Stimulated activated CD8-positive, alpha-beta memory T cell treated with anti-CD3 and anti-CD28 coated beads, Interleukin-12 subunit alpha, Interleukin-12 subunit beta, amount 100 ng/mL, for 4 hours (primary cell): ENCODE data around the gene SSH2.

Experiments
- DNase-seq: peaks from one replicate; pipeline ENCODE4 v3.0.0-alpha.2; 2020; ENCODE audit warnings: low read depth

The SSH2 gene

GRCh38 chr17:29586676-29587469 is 343.2 kb downstream of the SSH2 start:
- no peak for DNase-seq

DNA sequence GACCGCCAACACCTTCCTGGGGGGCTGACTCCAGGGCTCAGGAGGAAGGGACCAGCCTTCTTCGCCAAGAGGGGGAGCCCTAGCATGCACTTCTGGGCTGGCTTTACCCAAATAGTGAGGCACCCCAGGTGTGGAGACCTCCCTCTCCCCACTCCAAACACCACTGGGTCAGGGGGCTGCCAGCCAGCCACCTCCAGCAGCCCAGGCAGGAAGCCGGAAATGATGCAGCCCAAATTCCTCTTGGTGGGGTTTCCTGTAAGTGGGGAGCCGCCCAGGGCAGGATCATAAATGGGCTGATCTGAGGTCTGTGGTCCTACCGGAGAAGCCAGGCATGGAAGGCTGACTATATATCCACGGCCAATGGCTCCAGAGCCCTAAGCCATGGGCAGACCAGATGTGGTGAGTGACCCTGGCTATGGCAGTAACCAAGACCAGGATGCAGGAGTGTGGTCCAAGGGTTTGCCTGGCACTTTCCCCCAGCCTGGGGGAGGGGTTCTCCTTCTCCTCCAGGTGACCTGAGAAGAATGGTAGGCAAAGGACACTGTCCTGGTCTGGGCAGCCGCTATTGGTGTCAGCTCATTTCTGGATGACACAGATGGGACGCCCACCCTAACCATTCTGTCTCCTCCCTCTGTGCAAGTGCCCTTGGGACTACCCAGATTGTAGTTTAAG is 344.8 kb downstream of the SSH2 start:
- DNase-seq = no peak

GRCh38 chr17:29584452-29585079 is 345.5 kb downstream of the SSH2 start:
- no peak for DNase-seq

GRCh38 chr17:29583324-29584248 is 346.4 kb downstream of the SSH2 start:
- DNase-seq = no peak

- DNase-seq = no peak
Measured at GRCh38 chr17:29582772-29583171, 347.3 kb downstream of the SSH2 start.

GRCh38 chr17:29582254-29582765 is 347.7 kb downstream of the SSH2 start:
- no peak for DNase-seq

DNA sequence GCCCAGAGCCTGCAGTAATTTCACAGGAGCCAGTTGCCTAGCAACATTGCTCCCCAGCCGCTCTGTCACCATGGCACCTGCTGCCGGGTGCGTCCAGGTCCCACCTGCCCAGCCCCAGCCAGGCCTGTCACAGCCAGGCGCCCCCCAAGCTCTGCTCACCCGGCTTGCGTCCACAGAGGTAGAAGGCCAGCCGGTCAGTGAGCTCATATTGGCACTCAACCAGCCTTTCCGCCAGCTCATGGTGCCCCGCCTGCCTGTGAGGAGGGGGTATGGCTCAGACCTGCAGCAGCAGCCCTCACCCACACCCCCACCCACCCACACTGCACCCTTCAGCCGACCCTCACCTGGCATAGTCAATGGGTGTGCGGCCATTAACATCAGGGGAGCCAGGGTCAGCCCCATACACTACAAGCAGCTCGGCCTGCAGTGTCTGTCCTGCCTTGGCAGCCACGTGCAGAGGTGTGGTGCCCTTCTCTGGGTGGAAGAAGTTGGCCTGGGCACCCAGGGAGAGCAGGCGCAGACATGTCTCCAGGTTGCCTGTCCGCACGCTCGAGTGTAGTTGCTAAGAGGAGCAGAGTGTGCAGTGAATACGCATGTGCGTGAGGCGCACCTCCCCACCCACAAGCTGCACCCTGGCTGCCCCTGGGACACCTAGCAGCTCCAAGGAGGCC is 348.3 kb downstream of the SSH2 start:
- DNase-seq = no peak

DNA sequence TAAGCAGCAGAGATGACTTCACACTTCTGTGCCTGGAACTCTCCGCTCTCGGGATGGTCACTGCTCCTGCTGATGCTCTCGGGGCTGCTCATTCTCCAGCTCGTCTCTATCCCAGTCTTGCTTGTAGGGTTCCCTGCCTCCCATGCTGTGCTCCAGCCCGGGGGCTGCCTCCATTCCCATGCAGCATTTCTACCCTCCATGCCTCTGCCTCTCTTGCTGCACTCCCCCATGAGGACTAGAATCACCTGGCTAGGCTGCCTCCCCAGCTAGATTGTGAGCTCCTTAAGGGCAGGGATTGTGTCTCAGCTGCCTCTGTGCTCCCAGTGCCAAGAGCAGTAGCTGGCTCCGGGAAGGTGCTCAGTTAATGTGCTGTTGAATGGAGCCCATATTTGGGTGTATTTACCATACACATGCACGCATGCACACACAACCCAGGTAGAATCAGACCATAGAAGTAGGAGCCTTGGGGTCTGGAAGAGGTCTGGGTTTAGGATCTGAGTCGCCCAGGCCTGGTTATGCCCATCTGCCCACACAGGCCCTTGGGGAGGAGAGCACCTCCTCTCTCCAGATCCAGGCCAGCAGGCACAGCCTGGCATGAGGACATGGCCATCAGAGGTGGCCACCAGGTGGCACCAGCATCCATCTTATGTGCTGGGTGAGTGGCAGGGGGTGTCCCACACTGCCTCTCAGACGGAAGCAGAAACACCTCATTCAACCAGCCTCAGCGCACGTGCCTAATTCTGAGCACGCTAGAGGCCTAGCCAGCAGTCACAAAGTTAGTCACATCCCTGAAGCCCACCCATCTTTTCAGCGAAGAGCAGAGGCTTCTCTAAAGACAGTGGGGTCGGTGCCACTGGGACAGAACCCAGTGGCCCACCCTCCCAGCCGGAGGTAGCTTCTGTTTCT is 349.9 kb downstream of the SSH2 start:
- peak; percentile 79 for DNase-seq

GRCh38 chr17:29578626-29579485 is 351.2 kb downstream of the SSH2 start:
- no peak for DNase-seq

DNA sequence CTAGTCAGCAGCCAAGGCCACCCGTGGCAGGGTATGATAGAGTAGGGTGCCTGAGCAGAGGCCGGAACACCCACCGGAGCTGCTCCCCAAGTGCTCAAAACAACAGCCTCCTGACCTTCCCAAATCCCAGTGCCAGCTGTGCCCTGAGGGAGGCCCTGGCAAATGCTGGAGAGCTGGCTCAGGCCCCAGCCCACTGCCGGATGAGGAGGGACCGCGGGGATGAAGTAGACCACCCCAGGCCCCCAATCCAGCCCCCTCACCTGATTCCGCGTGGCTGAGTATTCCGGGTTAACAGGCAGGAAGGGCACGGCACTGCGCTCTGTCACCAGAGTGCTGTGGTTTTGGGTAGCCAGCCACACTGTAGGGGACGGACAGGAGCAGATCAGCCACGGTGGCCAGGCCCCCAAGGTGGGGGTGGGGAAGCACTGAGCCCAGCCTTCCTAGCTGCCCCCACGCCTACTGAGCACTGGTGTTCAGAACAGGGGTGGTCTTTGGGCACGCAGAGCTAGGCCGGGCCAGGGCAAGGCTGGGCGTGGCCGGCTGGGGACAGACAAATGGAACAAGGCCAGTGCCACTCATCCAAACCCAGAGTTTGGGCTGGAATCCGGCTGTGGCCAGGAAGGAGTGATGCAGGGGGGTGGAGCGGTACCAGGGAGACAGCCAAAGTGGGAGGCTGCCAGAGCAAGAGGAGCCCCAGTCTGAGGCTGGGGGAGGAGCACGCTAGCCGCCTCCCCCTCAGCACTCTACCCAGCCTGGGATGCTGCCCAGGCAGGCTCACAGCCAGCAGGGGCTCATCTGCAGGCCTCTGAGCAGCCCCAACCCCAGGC is 352.4 kb downstream of the SSH2 start:
- no peak for DNase-seq

DNA sequence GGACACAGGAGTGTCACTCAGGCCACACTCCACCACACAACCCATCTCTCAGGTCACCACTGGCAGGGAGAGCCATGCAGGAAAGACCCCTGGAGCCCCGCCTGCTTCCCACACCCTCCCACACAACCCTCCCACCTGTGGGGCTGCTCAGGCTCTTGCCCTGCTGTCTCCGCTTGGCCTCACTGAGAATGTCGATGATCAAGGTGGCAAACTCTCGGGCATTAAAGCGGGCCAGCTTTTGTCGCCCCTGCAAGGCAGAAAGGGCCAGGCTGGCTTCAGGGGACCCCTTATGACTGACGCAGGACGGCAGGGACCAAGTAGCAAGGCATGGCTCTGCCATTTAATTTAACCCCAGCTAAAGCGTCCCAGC is 353.0 kb downstream of the SSH2 start:
- no peak for DNase-seq

DNA sequence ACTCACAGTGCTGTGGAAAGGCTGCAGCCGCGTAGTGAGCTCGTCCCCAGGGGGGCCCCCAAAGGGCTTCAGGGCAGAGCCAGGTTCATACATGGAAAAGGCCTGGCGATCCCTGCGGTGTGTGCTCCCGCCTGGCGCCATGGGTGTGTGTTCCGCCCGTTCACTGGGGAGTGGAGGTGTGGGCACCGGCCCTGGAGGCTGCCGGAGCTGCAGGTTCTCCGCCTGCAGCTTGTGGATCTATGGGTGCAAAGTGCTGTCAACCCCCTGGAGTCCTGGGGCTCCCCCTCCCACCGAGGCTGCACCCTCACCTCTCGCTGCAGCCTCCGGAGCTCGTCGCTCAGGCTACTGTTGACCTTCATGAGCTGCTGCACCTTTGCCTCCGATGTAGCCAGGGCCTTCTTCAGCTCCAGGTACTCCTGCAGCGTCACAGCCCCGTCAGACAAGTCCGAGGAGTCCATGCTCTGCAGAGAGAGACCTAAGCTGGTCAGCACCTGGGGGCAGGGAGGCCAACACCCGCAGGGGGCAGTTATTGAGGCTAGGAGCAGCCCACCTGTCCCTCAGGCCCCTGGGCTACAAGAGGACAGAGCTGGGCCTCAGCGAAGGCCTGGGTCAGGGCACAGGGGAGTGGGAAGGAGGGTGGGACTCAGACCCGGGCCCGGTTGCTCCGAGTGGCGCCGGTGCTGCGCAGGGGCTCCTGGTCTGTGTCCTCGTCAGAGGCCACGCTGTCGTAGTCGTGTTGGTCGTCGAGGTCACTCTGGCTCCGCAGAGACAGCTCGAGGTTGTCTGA is 353.6 kb downstream of the SSH2 start:
- DNase-seq = no peak
